Uterus (tissue), 4 donors: ENCODE measurements around the gene COL5A1. TPM values are rescaled to one million over a fixed set of nuclear protein-coding genes. Genes with fewer than 3 reads are reported as not detected.
A peak's percentile ranks its signal among the peaks of the same experiment; 100 is the strongest.

ENCODE experiments used
- DNase-seq, 2 donors: peaks; one replicate each; pipeline ENCODE4 v3.0.0-alpha.2; 2019 to 2020
- H3K27ac ChIP-seq, 2 donors: fragments of 200-600 bp; sonication (generic); 1 replicate in 1 of 2; 2 replicates in 1 of 2; pipeline ENCODE4 v1.5.1; 2016 to 2018
- H3K27me3 ChIP-seq, 2 donors: fragments of 200-600 bp; sonication (generic); one replicate each; pipeline ENCODE4 v1.5.1; 2018 to 2019; ENCODE audit warnings: control low read depth in 1 of 2
- H3K36me3 ChIP-seq, 2 donors: fragments of 200-600 bp; sonication (generic); one replicate each; pipeline ENCODE4 v1.5.1; 2019; ENCODE audit warnings: control low read depth in 1 of 2
- H3K4me1 ChIP-seq, 2 donors: fragments of 200-600 bp; sonication (generic); one replicate each; pipeline ENCODE4 v1.5.1; 2018 to 2019; ENCODE audit warnings: control low read depth in 1 of 2
- H3K4me3 ChIP-seq, 2 donors: fragments of 200-600 bp; sonication (generic); 1 replicate in 1 of 2; 2 replicates in 1 of 2; pipeline ENCODE4 v1.5.1; 2018 to 2019; ENCODE audit warnings: mild to moderate bottlenecking in 1 of 2
- H3K9me3 ChIP-seq, 2 donors: fragments of 200-600 bp; sonication (generic); one replicate each; pipeline ENCODE4 v1.5.1; 2019; ENCODE audit warnings: control low read depth in 1 of 2
- CTCF ChIP-seq, 4 experiments: fragments of 200-600 bp in 2 of 4; fragments of 450-650 bp in 2 of 4; sonication (generic) in 2 of 4; IDR thresholded peaks; one replicate each; pipeline ENCODE4 v1.5.1; 2016 to 2019; ENCODE audit warnings: antibody characterized with exemption in 4 of 4, mild to moderate bottlenecking in 2 of 4, moderate library complexity in 1 of 4
- POLR2A ChIP-seq, 2 donors: fragments of 450-650 bp; IDR thresholded peaks; one replicate each; pipeline ENCODE4 v1.6.1; 2016; ENCODE audit warnings: antibody characterized with exemption in 2 of 2, mild to moderate bottlenecking in 1 of 2, moderate library complexity in 1 of 2
- intact Hi-C: fragments of 100-400 bp; cut with DNase I; formaldehyde crosslinking; loops from one replicate; pipeline ENCODE4 v1.15.1; 2023; ENCODE audit warnings: low total_unique reads
- total RNA-seq, 4 donors: library from RNA; depleted of rRNA in 3 of 4; stranded (reverse); fragments of >200 nt in 3 of 4; gene quantifications; one replicate each; pipeline versions ENCODE4 v1.1.0 to v1.2.4, GENCODE V29; 2014 to 2023
- donor health status: DM: yes; HTN: yes; CAD: no.

Gene COL5A1
- total RNA-seq, 4 donors from 2014 or later, result 21.2 to 604 (median 129) TPM

GRCh38 chr9:134655586-134656333 is 14.2 kb downstream of the COL5A1 start:
- H3K36me3 ChIP-seq, result no peaks in the 10 kb centered on the region
- no peak overlapping the region for H3K4me3 ChIP-seq
- no peak for DNase-seq
- peak overlapping the region in 1 of 2 donors; percentile 48 for H3K27ac ChIP-seq
- no peak for TF ChIP-seq CTCF (IDR thresholded peaks at IDR 0.05)
- TF ChIP-seq POLR2A (IDR thresholded peaks at IDR 0.05), result no peak
- intact Hi-C loops, result no loop called here
- H3K4me1 ChIP-seq, result peaks cover 15 to 32% of the 10 kb centered on the region in 2 donors
- no peaks in the 10 kb centered on the region for H3K9me3 ChIP-seq
- no peaks in the 10 kb centered on the region for H3K27me3 ChIP-seq

DNA sequence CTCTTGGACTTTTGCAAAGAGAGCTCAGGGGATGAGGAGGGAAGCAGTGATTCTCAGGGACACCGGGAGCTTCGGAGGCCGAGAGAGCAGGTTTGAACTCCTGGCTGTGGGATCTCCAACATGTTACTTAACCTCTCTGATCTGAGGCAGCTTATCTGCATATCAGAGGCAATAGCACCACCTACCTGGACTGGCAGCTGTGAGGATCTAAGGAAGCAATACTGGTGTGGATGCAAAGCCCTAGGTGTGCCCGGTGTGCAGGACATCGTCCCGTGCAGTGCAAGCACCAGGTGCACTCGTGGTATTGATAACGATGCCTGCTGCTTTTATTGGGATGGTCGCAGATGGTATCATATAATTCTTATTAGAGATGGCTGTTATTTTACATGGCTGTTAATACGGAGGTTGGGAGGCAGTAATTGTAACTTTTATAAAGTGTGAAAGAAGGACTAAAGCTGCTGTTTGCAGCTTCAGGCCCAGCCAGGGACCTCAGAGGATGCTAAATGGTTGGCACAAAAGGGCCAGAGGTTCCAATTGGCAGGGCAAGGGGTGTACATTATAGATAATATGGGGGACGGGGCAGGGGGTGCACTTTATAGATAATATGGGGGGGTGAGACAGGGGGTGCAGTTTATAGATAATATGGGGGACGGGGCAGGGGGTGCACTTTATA is 14.9 kb downstream of the COL5A1 start:
- peaks cover 23 to 39% of the 10 kb centered on the region in 2 donors for H3K4me1 ChIP-seq
- H3K9me3 ChIP-seq, result no peaks in the 10 kb centered on the region
- DNase-seq, result no peak
- intact Hi-C loops, result no loop called here
- no peak overlapping the region for H3K4me3 ChIP-seq
- TF ChIP-seq POLR2A (IDR thresholded peaks at IDR 0.05), result no peak
- no peak for TF ChIP-seq CTCF (IDR thresholded peaks at IDR 0.05)
- H3K36me3 ChIP-seq, result no peaks in the 10 kb centered on the region
- H3K27me3 ChIP-seq, result no peaks in the 10 kb centered on the region
- peak overlapping the region in 1 of 2 donors; percentile 1 for H3K27ac ChIP-seq

DNA sequence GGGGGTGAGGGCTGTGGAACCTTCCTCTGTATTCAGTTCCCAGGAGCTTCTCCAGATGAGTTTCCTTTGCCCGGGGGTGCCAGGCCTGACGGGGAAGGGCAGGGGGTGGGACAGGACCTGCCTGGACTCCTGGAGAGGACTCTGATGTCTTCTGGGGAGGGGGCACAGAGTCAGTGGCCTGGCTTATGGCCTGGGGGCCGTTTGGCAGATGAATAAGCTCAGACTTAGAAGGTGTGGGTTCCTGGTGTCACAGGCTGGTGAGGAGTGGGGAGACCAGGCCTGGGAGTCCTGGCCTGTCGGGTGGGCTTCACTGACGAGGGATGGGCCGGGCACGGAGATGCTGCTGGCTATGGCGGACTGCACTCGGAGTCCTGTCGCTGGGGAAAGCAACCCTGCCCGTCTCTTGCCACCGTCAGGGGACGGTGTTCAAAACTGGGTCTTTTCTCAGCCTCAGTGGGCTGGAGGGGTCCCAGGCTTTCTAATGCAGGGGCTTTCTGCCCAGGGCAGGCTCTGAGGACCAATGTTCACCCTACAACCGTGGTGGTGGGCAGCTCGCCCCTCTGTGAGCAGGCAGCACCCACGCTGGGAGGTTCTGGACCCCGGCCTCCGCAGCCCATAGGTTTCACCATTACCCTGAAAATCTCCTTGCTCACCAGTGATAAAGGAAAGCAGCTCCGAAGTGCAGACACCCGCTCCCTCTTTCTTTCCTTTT is 16.2 kb downstream of the COL5A1 start:
- H3K27me3 ChIP-seq, result no peaks in the 10 kb centered on the region
- peaks cover 26 to 44% of the 10 kb centered on the region in 2 donors for H3K4me1 ChIP-seq
- no peak for DNase-seq
- no peaks in the 10 kb centered on the region for H3K36me3 ChIP-seq
- H3K9me3 ChIP-seq, result no peaks in the 10 kb centered on the region
- intact Hi-C loops, result no loop called here
- no peak overlapping the region for H3K4me3 ChIP-seq
- TF ChIP-seq CTCF (IDR thresholded peaks at IDR 0.05), result no peak
- TF ChIP-seq POLR2A (IDR thresholded peaks at IDR 0.05), result no peak
- peak overlapping the region; percentile 83 to 86 for H3K27ac ChIP-seq

- peak overlapping the region; percentile 83 to 86 for H3K27ac ChIP-seq
- TF ChIP-seq POLR2A (IDR thresholded peaks at IDR 0.05) (no peak), CTCF (IDR thresholded peaks at IDR 0.05) (no peak)
- H3K9me3 ChIP-seq, result no peaks in the 10 kb centered on the region
- no peak for DNase-seq
- peaks cover 33 to 44% of the 10 kb centered on the region in 2 donors for H3K4me1 ChIP-seq
- H3K4me3 ChIP-seq, result no peak overlapping the region
- no peaks in the 10 kb centered on the region for H3K27me3 ChIP-seq
- intact Hi-C loops, result no loop called here
- no peaks in the 10 kb centered on the region for H3K36me3 ChIP-seq
Measured at GRCh38 chr9:134658378-134658955, 16.9 kb downstream of the COL5A1 start.
